Lung (tissue), 12 donors: ENCODE results near the gene LCA5. TPM values are rescaled to one million over a fixed set of nuclear protein-coding genes. Genes with fewer than 3 reads are reported as not detected.

Experiments
- ATAC-seq: fragments of 200-7000 bp; cut with Tn5 transposase; one replicate; pipeline ENCODE4 v1.9.1; 2020; ENCODE audit warnings: moderate number of reproducible peaks; ENCODE audit not compliant: insufficient read depth, low FRiP score
- DNase-seq, 3 donors: peaks; one replicate each; pipeline ENCODE4 v3.0.0-alpha.2; 2013 to 2017
- H3K27ac ChIP-seq, 2 donors: one replicate each; pipeline ENCODE4 v1.5.1; 2013; ENCODE audit warnings: mild to moderate bottlenecking in 2 of 2, moderate library complexity in 2 of 2, control low read depth in 1 of 2, inconsistent platforms in 1 of 2, low read depth in 1 of 2, low read length in 1 of 2
- H3K27me3 ChIP-seq, 3 donors: one replicate each; pipeline ENCODE4 v1.5.1; 2013; ENCODE audit warnings: low read length in 2 of 3; ENCODE audit not compliant: control insufficient read depth in 3 of 3, insufficient read depth in 3 of 3
- H3K36me3 ChIP-seq, 4 donors: one replicate each; pipeline ENCODE4 v1.5.1; 2013; ENCODE audit warnings: low read length in 4 of 4, mild to moderate bottlenecking in 1 of 4, moderate library complexity in 1 of 4; ENCODE audit not compliant: control insufficient read depth in 4 of 4, insufficient read depth in 4 of 4
- H3K4me1 ChIP-seq, 5 donors: one replicate each; pipeline ENCODE4 v1.5.1; 2013; ENCODE audit warnings: low read length in 5 of 5, mild to moderate bottlenecking in 2 of 5, moderate library complexity in 1 of 5; ENCODE audit not compliant: control insufficient read depth in 5 of 5, insufficient read depth in 5 of 5
- H3K4me3 ChIP-seq: one replicate; pipeline ENCODE4 v1.5.1; 2013; ENCODE audit warnings: mild to moderate bottlenecking, control low read depth, moderate library complexity
- H3K9ac ChIP-seq, 2 donors: one replicate each; pipeline ENCODE4 v1.5.1; 2013; ENCODE audit warnings: low read length in 2 of 2, control low read depth in 1 of 2; ENCODE audit not compliant: insufficient read depth in 1 of 2
- H3K9me3 ChIP-seq, 4 donors: one replicate each; pipeline ENCODE4 v1.5.1; 2013; ENCODE audit warnings: low read length in 3 of 4, mild to moderate bottlenecking in 1 of 4, moderate library complexity in 1 of 4; ENCODE audit not compliant: control insufficient read depth in 4 of 4, insufficient read depth in 3 of 4
- CTCF ChIP-seq: IDR thresholded peaks from 2 replicates; pipeline ENCODE4 v1.5.1; 2012; ENCODE audit warnings: mild to moderate bottlenecking; ENCODE audit errors: control extremely low read depth, extremely low read depth
- WGBS, 2 donors: extraction: QIAGEN DNeasy Blood & Tissue Kit; methylation state at CpG; one replicate each; pipeline ENCODE4 v1.1.7; 2013; 5-methylcytosine and 5-hydroxymethylcytosine counted together
- polyA plus RNA-seq, 2 donors: library from polyadenylated mRNA; stranded (reverse); fragments of 200-250 nt; gene quantifications; one replicate each; pipeline ENCODE4 v1.2.1, GENCODE V29; 2013
- total RNA-seq, 2 donors: library from RNA; depleted of rRNA in 1 of 2; stranded (reverse); fragments of >200 nt in 1 of 2; gene quantifications; one replicate each; pipeline ENCODE4 v1.2.1, GENCODE V29; 2014 to 2021
- donor health status: control.
- donor health status: control.
- donor health status: Bipolar disorder and iron deficiency.
- donor health status: healthy.
- donor health status: DM: yes; HTN: yes; CAD: no.

The LCA5 gene
- total and polyA plus RNA-seq, 4 donors: 1.6 to 27.3 (median 5.0) TPM

- ATAC-seq (no peak), DNase-seq (no peak)
- no peak overlapping the region for H3K27ac ChIP-seq
- no peak overlapping the region for H3K9ac ChIP-seq
- H3K4me1 ChIP-seq: peaks cover 0 to 3% (median 0%) of the 10 kb centered on the region in 5 donors
- no peak overlapping the region for H3K4me3 ChIP-seq
- 85 to 94% methylated on average over 6 of the region's 6 CpGs for WGBS, 2 donors
- no peak for TF ChIP-seq CTCF
- peaks cover 0 to 17% (median 9%) of the 10 kb centered on the region in 4 donors for H3K36me3 ChIP-seq
- no peaks in the 10 kb centered on the region for H3K27me3 ChIP-seq
- no peaks in the 10 kb centered on the region for H3K9me3 ChIP-seq
Measured at GRCh38 chr6:79512014-79512413, 25.2 kb downstream of the LCA5 start.

- DNase-seq (no peak), ATAC-seq (no peak)
- Histone ChIP-seq H3K9me3 (no peaks in the 10 kb centered on the region), H3K27me3 (no peaks in the 10 kb centered on the region), H3K4me1 (peaks cover 0 to 2% (median 0%) of the 10 kb centered on the region in 5 donors), H3K9ac (no peak overlapping the region), H3K36me3 (peaks cover 0 to 17% (median 9%) of the 10 kb centered on the region in 4 donors), H3K4me3 (no peak overlapping the region), H3K27ac (no peak overlapping the region)
- TF ChIP-seq CTCF: no peak
- WGBS, 2 donors: 0 to 41% methylated on average over 1 of the region's 1 CpG
Measured at GRCh38 chr6:79510707-79511106, 26.5 kb downstream of the LCA5 start.

- 90 to 95% methylated on average over 1 of the region's 1 CpG for WGBS, 2 donors
- Histone ChIP-seq H3K27ac (no peak overlapping the region), H3K27me3 (no peaks in the 10 kb centered on the region), H3K9me3 (no peaks in the 10 kb centered on the region), H3K4me1 (no peaks in the 10 kb centered on the region), H3K9ac (no peak overlapping the region), H3K4me3 (no peak overlapping the region), H3K36me3 (peaks cover 0 to 12% (median 4%) of the 10 kb centered on the region in 4 donors)
- DNase-seq (no peak), ATAC-seq (no peak)
- no peak for TF ChIP-seq CTCF
Measured at GRCh38 chr6:79506251-79506650, 31.0 kb downstream of the LCA5 start.

- WGBS, 2 donors: 92 to 100% methylated on average over 2 of the region's 2 CpGs
- H3K27me3 ChIP-seq: no peaks in the 10 kb centered on the region
- H3K9me3 ChIP-seq: no peaks in the 10 kb centered on the region
- H3K4me3 ChIP-seq: no peak overlapping the region
- no peaks in the 10 kb centered on the region for H3K4me1 ChIP-seq
- DNase-seq (no peak), ATAC-seq (no peak)
- TF ChIP-seq CTCF: no peak
- H3K36me3 ChIP-seq: peaks cover 0 to 6% (median 3%) of the 10 kb centered on the region in 4 donors
- H3K9ac ChIP-seq: no peak overlapping the region
- H3K27ac ChIP-seq: no peak overlapping the region
Measured at GRCh38 chr6:79504372-79504771, 32.9 kb downstream of the LCA5 start.
